Ammon's horn (tissue), 1 donor: ENCODE data around the gene SEMA3F.

Experiments used
- DNase-seq: peaks from one replicate; pipeline ENCODE4 v3.0.0-alpha.2; 2016; ENCODE audit warnings: low spot score

The SEMA3F gene

GRCh38 chr3:50170689-50171088 lies 15.6 kb downstream of the SEMA3F start:
- DNase-seq: no peak

GRCh38 chr3:50171540-50172301 lies 16.6 kb downstream of the SEMA3F start:
- DNase-seq: no peak

- no peak for DNase-seq
Measured at GRCh38 chr3:50172626-50173220, 17.6 kb downstream of the SEMA3F start.

- DNase-seq: no peak
Measured at GRCh38 chr3:50173685-50174516, 18.8 kb downstream of the SEMA3F start.

GRCh38 chr3:50174517-50174895 lies 19.4 kb downstream of the SEMA3F start:
- no peak for DNase-seq

- no peak for DNase-seq
Measured at GRCh38 chr3:50174947-50175524, 19.9 kb downstream of the SEMA3F start.

- DNase-seq: no peak
Measured at GRCh38 chr3:50177346-50177745, 22.2 kb downstream of the SEMA3F start.

GRCh38 chr3:50179710-50180109 lies 24.6 kb downstream of the SEMA3F start:
- no peak for DNase-seq

GRCh38 chr3:50181985-50182384 lies 26.9 kb downstream of the SEMA3F start:
- no peak for DNase-seq

GRCh38 chr3:50182533-50183099 lies 27.5 kb downstream of the SEMA3F start:
- DNase-seq: no peak

- no peak for DNase-seq
Measured at GRCh38 chr3:50183755-50184154, 28.6 kb downstream of the SEMA3F start.

- DNase-seq: no peak
Measured at GRCh38 chr3:50184242-50184978, 29.3 kb downstream of the SEMA3F start.

GRCh38 chr3:50185230-50185629 lies 30.1 kb downstream of the SEMA3F start:
- no peak for DNase-seq

- no peak for DNase-seq
Measured at GRCh38 chr3:50186096-50186495, 31.0 kb downstream of the SEMA3F start.

GRCh38 chr3:50187750-50188149 lies 32.6 kb downstream of the SEMA3F start:
- DNase-seq: no peak

GRCh38 chr3:50189274-50189673 lies 34.1 kb downstream of the SEMA3F start:
- DNase-seq: peak; percentile 87

GRCh38 chr3:50189989-50190388 lies 34.9 kb downstream of the SEMA3F start:
- no peak for DNase-seq

- no peak for DNase-seq
Measured at GRCh38 chr3:50190936-50191660, 36.0 kb downstream of the SEMA3F start, which contains the start of gene GNAT1. Gene GNAT1, plus strand, starts transcription at chr3:50191610. Its CDS starts 116 bp downstream, at chr3:50191726.

GRCh38 chr3:50192124-50192523 lies 37.0 kb downstream of the SEMA3F start:
- DNase-seq: no peak

- DNase-seq: peak; percentile 65
Measured at GRCh38 chr3:50192689-50193141, 37.6 kb downstream of the SEMA3F start.

GRCh38 chr3:50193286-50193685 lies 38.2 kb downstream of the SEMA3F start:
- DNase-seq: no peak
